Measurements from ENCODE around the gene MUS81.
A peak's percentile ranks its signal among the peaks of the same experiment; 100 is the strongest.

Gene MUS81

GRCh38 chr11:65912845-65913244, 52.6 kb downstream of the MUS81 start:
- DNase-seq (ENCODE audit: low read depth, low spot score) = no peak

GRCh38 chr11:65915101-65915820, 55.0 kb downstream of the MUS81 start:
- DNase-seq (ENCODE audit: low read depth, low spot score) = no peak

GRCh38 chr11:65915821-65916251, 55.6 kb downstream of the MUS81 start:
- DNase-seq (ENCODE audit: low read depth, low spot score) = peak; percentile 75
